Bronchial epithelial cell (primary cell): ENCODE data around the gene SLC6A8. TPM values are rescaled to one million over a fixed set of nuclear protein-coding genes. Genes with fewer than 3 reads are reported as not detected.

ENCODE experiments used
- DNase-seq: peaks from one replicate; pipeline ENCODE4 v3.0.0-alpha.2; 2010; ENCODE audit warnings: low read depth
- FAIRE-seq: peaks from 2 replicates; lab custom pipeline; 2011; peaks lifted over from hg19 to GRCh38; lab: Jason Lieb, UNC
- H3K27me3 ChIP-seq: 2 replicates; pipeline ENCODE4 v1.5.1; 2011; ENCODE audit warnings: low read length; ENCODE audit not compliant: control insufficient read depth, insufficient read depth
- H3K36me3 ChIP-seq: 2 replicates; pipeline ENCODE4 v1.5.1; 2011; ENCODE audit warnings: low read length; ENCODE audit not compliant: control insufficient read depth, insufficient read depth
- H3K4me3 ChIP-seq: 2 replicates; pipeline ENCODE4 v1.5.1; 2011; ENCODE audit warnings: mild to moderate bottlenecking, low read depth, low read length, control low read depth
- total RNA-seq: library from RNA; depleted of rRNA; stranded (reverse); fragments of >200 nt; gene quantifications from 2 replicates; pipeline ENCODE4 v1.2.1, GENCODE V29; 2014
- TF ChIP-seq, protein P1 (sequence below): IDR thresholded peaks from 2 replicates; pipeline ENCODE4 v1.5.1; 2011; ENCODE audit warnings: mild to moderate bottlenecking, moderate library complexity, low read length, control low read depth, inconsistent platforms; ENCODE audit not compliant: insufficient read depth, severe bottlenecking

Gene SLC6A8
- total RNA-seq, 1 donor from 2014 or later = 42.4 TPM

DNA sequence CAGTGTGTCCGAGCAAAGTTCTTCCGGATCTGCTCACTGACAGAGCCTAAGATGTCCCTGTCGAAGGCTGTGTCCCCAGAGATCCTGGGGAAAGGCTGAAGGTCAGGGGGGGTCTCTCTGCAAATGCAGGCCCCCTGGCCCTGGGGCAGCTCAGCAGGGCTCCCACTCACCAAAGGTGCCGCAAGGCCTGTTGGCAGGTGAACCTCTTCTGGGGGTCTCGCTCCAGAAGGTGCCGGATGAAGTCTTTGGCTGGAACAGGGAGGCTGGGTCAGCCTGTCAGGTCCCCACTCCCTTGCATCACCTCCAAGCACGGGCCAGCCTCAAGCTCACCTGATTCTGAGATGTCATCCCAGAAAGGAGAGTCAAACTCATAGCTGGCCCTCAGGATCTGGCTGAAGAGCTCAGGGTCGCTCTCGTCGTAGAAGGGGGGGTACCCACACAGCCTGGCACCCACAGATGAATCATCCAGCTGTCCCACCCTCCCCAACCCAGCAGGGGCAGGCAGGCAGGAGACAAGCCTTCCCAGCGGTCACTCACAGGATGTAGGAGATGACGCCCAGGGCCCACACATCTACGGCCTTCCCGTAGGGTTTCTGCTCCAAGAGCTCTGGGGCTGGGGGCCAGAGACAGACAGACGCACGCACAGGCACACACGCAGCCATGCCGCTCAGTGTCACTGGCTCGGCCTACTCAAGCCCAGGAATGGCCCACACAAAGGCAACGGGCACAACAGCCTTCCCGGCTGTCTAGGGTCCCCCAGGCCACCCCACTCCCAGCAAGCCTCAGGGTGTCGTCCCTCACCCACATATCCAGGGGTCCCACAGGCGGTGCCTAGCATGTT, 16.8 kb upstream of the SLC6A8 start:
- Histone ChIP-seq H3K27me3 (no peaks in the 10 kb centered on the region), H3K36me3 (no peaks in the 10 kb centered on the region), H3K4me3 (no peak overlapping the region)
- TF ChIP-seq, protein P1, sequence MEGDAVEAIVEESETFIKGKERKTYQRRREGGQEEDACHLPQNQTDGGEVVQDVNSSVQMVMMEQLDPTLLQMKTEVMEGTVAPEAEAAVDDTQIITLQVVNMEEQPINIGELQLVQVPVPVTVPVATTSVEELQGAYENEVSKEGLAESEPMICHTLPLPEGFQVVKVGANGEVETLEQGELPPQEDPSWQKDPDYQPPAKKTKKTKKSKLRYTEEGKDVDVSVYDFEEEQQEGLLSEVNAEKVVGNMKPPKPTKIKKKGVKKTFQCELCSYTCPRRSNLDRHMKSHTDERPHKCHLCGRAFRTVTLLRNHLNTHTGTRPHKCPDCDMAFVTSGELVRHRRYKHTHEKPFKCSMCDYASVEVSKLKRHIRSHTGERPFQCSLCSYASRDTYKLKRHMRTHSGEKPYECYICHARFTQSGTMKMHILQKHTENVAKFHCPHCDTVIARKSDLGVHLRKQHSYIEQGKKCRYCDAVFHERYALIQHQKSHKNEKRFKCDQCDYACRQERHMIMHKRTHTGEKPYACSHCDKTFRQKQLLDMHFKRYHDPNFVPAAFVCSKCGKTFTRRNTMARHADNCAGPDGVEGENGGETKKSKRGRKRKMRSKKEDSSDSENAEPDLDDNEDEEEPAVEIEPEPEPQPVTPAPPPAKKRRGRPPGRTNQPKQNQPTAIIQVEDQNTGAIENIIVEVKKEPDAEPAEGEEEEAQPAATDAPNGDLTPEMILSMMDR = no peak
- no peak for FAIRE-seq
- DNase-seq = no peak

DNA sequence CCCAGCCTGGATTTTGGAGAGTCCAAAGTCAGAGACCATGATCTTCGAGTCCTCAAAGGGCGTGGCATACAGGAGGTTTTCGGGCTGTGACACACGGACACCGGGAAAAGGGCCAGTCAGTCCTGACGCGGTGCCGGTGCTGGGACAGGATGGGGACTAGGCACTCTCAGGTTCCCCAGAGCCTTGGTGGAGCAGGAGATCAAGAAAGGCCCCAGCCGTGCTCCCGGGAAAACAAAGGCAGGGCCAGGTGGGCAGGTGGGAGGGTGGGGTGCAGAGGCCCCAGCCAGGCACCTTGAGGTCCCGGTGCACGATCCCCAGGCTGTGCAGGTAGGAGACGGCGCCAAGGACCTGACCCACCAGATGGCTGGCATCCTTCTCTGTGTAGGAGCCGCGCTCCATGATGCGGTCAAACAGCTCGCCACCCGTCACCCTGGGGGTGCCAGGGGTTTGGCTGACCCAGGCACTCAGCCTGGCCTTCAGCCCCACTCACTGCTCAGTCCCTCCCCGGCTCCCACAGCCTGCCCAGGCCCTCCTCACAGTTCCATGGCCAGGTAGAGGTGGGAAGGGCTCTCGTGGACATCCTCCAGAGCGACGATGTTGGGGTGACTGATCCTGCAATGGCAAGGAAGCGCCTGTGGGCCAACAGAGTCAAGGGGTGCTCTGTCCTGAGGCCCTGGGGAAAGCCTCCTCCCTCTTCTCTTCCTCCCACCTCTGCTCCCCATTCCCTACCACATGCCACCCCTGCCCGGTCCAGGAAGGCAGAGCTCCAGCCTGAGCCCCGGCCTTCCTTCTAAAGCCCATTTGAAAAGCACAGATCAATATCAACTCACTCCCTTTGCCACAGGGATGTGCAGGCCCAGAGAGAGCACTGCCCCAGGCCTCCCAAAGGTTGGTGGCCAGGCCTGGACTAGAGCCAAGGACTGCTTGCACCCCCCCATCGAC, 15.9 kb upstream of the SLC6A8 start:
- FAIRE-seq (no peak), DNase-seq (no peak)
- TF ChIP-seq, protein P1 = no peak
- H3K27me3 ChIP-seq = no peaks in the 10 kb centered on the region
- H3K4me3 ChIP-seq = no peak overlapping the region
- no peaks in the 10 kb centered on the region for H3K36me3 ChIP-seq

DNA sequence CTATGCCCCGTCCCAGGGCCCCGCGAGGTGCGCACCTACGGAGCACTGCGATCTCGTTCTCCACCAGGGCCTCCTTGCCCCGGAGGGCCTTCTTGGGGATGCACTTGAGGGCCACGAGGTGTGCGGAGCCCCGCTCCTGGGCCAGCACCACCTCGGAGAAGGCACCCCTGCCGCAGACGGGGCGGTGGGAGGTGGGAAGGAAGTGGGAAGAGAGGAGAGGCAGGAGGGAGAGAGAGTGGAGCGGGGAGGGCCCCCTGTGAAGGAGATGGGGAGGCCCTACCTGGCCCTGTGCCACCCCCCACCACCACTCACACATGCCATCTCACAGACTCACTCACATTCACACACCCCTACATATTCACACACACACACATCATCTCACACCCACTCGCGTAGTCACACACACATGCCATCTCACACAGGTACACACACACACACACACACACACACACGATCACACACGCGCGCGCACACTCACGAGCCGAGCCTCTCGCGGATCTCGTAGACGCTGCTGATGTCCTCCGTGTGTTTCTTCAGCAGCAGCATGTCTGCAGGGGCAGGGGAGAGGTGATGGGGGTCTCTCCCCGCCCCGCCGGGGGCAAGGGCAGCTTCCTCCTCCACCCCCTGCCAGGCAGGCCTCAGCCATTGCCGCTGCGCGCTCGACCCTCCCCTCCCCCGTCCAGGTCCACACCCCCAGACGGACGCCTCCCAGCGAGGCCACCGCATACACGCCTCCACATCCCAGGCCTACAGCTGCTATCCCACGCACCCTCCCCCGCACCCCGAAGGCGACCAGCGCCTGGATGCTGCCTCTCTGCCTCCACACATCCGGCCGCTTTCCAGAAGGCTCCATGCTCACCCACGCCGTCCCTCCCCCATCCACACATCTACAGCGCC, 14.9 kb upstream of the SLC6A8 start:
- DNase-seq (no peak), FAIRE-seq (no peak)
- TF ChIP-seq, protein P1 = no peak
- H3K4me3 ChIP-seq = no peak overlapping the region
- no peaks in the 10 kb centered on the region for H3K36me3 ChIP-seq
- no peaks in the 10 kb centered on the region for H3K27me3 ChIP-seq

DNA sequence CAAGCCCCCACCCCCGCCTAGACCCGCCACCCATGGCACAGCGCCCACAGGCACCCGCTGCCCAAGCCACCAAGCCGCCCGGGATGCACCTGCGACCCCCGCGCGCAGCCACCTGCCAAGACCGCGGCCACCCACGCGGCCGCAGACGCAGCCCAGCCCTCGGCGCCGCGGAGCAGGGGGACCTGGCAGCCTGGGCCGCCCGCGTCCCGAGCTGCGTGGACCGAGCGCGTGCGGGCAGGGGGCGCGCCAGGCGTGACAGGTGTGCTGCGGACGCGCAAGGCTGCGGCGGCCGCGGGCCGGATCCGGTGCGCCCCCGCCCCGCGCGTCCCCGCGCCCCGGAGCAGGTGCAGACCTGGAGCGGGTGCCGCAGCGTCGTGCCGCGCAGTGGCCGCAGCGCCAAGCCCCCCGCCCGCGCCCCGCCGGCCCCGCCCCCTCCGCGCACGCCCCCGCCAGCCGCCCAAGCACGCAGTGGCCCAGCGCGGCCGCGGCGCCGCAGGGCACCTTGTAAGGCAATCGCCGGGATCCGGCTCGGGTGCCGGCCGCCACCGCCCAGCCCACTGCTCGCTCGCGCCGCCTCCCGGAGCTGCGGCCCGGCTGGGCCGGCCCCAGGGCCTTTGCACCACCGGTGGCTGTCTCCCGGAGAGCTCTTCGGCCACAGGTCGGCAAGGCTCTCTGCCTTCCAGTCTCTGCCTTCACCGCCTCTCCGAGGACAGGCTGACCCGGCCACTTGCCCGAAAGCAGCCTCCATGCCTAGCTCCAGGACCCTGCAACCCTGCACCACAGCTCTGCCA, 14.1 kb upstream of the SLC6A8 start, which contains the start of gene PNCK:
PNCK (minus strand) TSS at position 386 of the 791 bp plus-strand sequence. CDS start 737 bp downstream, outside the sequence.
- FAIRE-seq (no peak), DNase-seq (no peak)
- TF ChIP-seq, protein P1 = no peak
- no peaks in the 10 kb centered on the region for H3K36me3 ChIP-seq
- no peak within 1 kb of the TSS for H3K4me3 ChIP-seq
- H3K27me3 ChIP-seq = no peaks in the 10 kb centered on the region
